Caco-2 (cell line): Measurements from ENCODE around the gene DFFB. TPM values are rescaled to one million over a fixed set of nuclear protein-coding genes. Genes with fewer than 3 reads are reported as not detected.

ENCODE experiments used
- BruUV-seq: library from RNA; stranded (reverse); fragments of 400-500 nt; replicated peaks from 2 replicates; lab custom pipeline; 2021; lab: Mats Ljungman, UMichigan
- CTCF ChIA-PET: fragments of 300-600 bp; sonication (Branson Sonifier 250); formaldehyde crosslinking; loops from one replicate; lab custom pipeline; 2022; ENCODE audit warnings: antibody characterized with exemption; lab: Charles Lee
- POLR2A ChIA-PET: fragments of 300-600 bp; sonication (Branson Sonifier 250); formaldehyde crosslinking; loops from one replicate; lab custom pipeline; 2022; ENCODE audit warnings: antibody characterized with exemption; lab: Charles Lee
- DNase-seq, 2 experiments: peaks; one replicate each; pipeline versions ENCODE4 v3.0.0 to v3.0.0-alpha.2; 2020 to 2022
- H3K27me3 ChIP-seq: replicated peaks from 2 replicates; pipeline ENCODE4 v1.6.0; 2011; ENCODE audit warnings: low read length; ENCODE audit not compliant: control insufficient read depth, insufficient read depth
- H3K36me3 ChIP-seq: 2 replicates; pipeline ENCODE4 v1.5.1; 2011; ENCODE audit warnings: low read length; ENCODE audit not compliant: control insufficient read depth, insufficient read depth
- H3K4me1 ChIP-seq: fragments of 250-450 bp; sonication (Bioruptor Pico); 2 replicates; pipeline ENCODE4 v1.5.1; 2020; ENCODE audit warnings: mild to moderate bottlenecking
- H3K4me3 ChIP-seq: 2 replicates; pipeline ENCODE4 v1.5.1; 2011; ENCODE audit warnings: low read depth, mild to moderate bottlenecking, control low read depth, low read length
- H3K9me3 ChIP-seq: fragments of 250-450 bp; sonication (Bioruptor Pico); 2 replicates; pipeline ENCODE4 v1.5.1; 2020; ENCODE audit warnings: mild to moderate bottlenecking, moderate library complexity
- H3K27ac Mint-ChIP-seq: one replicate; pipeline ENCODE4 v1.8.0; 2022; ENCODE audit warnings: mixed read lengths; ENCODE audit not compliant: unreplicated experiment
- H3K27me3 Mint-ChIP-seq: one replicate; pipeline ENCODE4 v1.8.0; 2022; ENCODE audit warnings: mixed read lengths; ENCODE audit not compliant: insufficient read depth, unreplicated experiment
- H3K36me3 Mint-ChIP-seq: one replicate; pipeline ENCODE4 v1.8.0; 2022; ENCODE audit warnings: mild to moderate bottlenecking, mixed read lengths; ENCODE audit not compliant: insufficient read depth, unreplicated experiment
- H3K4me1 Mint-ChIP-seq: one replicate; pipeline ENCODE4 v1.8.0; 2022; ENCODE audit warnings: low read depth, mixed read lengths; ENCODE audit not compliant: unreplicated experiment
- H3K4me3 Mint-ChIP-seq: one replicate; pipeline ENCODE4 v1.8.0; 2022; ENCODE audit warnings: mild to moderate bottlenecking, moderate library complexity, mixed read lengths; ENCODE audit not compliant: unreplicated experiment
- H3K9me3 Mint-ChIP-seq: one replicate; pipeline ENCODE4 v1.8.0; 2022; ENCODE audit warnings: mixed read lengths; ENCODE audit not compliant: unreplicated experiment
- intact Hi-C: fragments of 100-400 bp; cut with micrococcal nuclease; formaldehyde crosslinking; loops from one replicate; pipeline ENCODE4 v1.10.0; 2022; ENCODE audit not compliant: unreplicated experiment
- total RNA-seq: library from RNA; stranded (reverse); gene quantifications from 2 replicates; pipeline ENCODE4 v1.2.3, GENCODE V29; 2022
- TF ChIP-seq, protein P1 (sequence below), 2 experiments: fragments of 200-600 bp in 1 of 2; IDR thresholded peaks; 1 replicate in 1 of 2; 2 replicates in 1 of 2; pipeline versions ENCODE4 v1.5.1 to v1.8.0; 2011 to 2022; ENCODE audit warnings: antibody characterized with exemption in 1 of 2, control low read depth in 1 of 2, inconsistent platforms in 1 of 2, low read depth in 1 of 2, low read length in 1 of 2, mild to moderate bottlenecking in 1 of 2, moderate library complexity in 1 of 2; ENCODE audit not compliant: insufficient read depth in 1 of 2, severe bottlenecking in 1 of 2, unreplicated experiment in 1 of 2

The DFFB gene
- total RNA-seq, 1 experiment from 2014 or later = 7.7 TPM

- no TSS peak for BruUV-seq
- intact Hi-C loops = no loop called here
- Mint-ChIP-seq H3K36me3 (no peaks in the 10 kb centered on the region), H3K9me3 (no peaks in the 10 kb centered on the region), H3K4me3 (no peak overlapping the region), H3K27me3 (no peaks in the 10 kb centered on the region), H3K27ac (no peak overlapping the region), H3K4me1 (no peaks in the 10 kb centered on the region)
- DNase-seq = no peak
- no peaks in the 10 kb centered on the region for H3K27me3 ChIP-seq
- no peaks in the 10 kb centered on the region for H3K4me1 ChIP-seq
- CTCF ChIA-PET = no interaction called here
- H3K9me3 ChIP-seq = no peaks in the 10 kb centered on the region
- H3K36me3 ChIP-seq = no peaks in the 10 kb centered on the region
- TF ChIP-seq, protein P1, sequence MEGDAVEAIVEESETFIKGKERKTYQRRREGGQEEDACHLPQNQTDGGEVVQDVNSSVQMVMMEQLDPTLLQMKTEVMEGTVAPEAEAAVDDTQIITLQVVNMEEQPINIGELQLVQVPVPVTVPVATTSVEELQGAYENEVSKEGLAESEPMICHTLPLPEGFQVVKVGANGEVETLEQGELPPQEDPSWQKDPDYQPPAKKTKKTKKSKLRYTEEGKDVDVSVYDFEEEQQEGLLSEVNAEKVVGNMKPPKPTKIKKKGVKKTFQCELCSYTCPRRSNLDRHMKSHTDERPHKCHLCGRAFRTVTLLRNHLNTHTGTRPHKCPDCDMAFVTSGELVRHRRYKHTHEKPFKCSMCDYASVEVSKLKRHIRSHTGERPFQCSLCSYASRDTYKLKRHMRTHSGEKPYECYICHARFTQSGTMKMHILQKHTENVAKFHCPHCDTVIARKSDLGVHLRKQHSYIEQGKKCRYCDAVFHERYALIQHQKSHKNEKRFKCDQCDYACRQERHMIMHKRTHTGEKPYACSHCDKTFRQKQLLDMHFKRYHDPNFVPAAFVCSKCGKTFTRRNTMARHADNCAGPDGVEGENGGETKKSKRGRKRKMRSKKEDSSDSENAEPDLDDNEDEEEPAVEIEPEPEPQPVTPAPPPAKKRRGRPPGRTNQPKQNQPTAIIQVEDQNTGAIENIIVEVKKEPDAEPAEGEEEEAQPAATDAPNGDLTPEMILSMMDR (IDR thresholded peaks at IDR 0.05; ENCODE audit: insufficient read depth in 1 of 2, low read depth in 1 of 2, low read length in 1 of 2, severe bottlenecking in 1 of 2, unreplicated experiment in 1 of 2) = no peak
- POLR2A ChIA-PET = no interaction called here
- no peak overlapping the region for H3K4me3 ChIP-seq
Observed at GRCh38 chr1:3908886-3909517, 51.7 kb downstream of the DFFB start.

GRCh38 chr1:3909615-3910014 is 52.3 kb downstream of the DFFB start:
- DNase-seq = no peak
- intact Hi-C loops = no loop called here
- Histone ChIP-seq H3K9me3 (no peaks in the 10 kb centered on the region), H3K36me3 (no peaks in the 10 kb centered on the region), H3K27me3 (no peaks in the 10 kb centered on the region), H3K4me1 (no peaks in the 10 kb centered on the region), H3K4me3 (no peak overlapping the region)
- Mint-ChIP-seq H3K4me1 (no peaks in the 10 kb centered on the region), H3K4me3 (no peak overlapping the region), H3K27me3 (no peaks in the 10 kb centered on the region), H3K36me3 (no peaks in the 10 kb centered on the region), H3K27ac (no peak overlapping the region), H3K9me3 (no peaks in the 10 kb centered on the region)
- BruUV-seq = no TSS peak
- TF ChIP-seq, protein P1 (IDR thresholded peaks at IDR 0.05; ENCODE audit: insufficient read depth in 1 of 2, low read depth in 1 of 2, low read length in 1 of 2, severe bottlenecking in 1 of 2, unreplicated experiment in 1 of 2) = no peak
- ChIA-PET POLR2A (no interaction called here), CTCF (no interaction called here)

DNA sequence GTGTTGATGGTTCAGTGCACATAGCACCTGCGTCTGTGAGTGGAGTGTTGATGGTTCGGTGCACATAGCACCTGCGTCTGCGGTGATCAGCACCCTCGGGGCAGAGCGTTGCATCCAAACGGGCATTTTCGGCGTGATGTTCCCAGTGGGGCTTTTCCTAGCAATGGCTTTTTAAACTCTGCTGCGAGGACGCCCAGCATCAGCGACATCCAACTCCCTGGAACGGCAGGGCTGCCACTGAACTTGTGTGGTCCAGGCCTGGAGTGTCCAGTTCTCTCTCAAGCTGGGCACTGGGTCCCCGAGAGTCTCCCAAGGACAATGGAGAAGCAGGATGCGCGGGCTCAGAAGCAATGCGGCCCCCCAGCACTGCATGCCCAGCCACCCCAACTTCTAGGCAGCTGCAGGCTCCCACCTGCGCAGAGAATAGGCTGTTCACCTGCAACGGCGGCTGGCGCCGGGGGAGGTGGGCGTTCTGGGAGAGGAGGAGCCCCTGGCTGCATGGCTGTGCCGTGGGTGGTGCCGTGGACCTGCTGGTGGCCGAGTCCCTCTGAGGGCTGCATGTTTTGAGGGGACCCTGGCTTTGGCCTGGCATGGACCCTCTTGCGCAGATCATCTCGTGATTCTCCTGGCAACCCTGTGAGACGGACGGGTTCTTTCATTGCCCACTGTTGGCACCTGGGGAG is 52.9 kb downstream of the DFFB start:
- CTCF ChIA-PET = no interaction called here
- Mint-ChIP-seq H3K9me3 (no peaks in the 10 kb centered on the region), H3K27me3 (no peaks in the 10 kb centered on the region), H3K36me3 (no peaks in the 10 kb centered on the region), H3K4me3 (no peak overlapping the region), H3K4me1 (no peaks in the 10 kb centered on the region), H3K27ac (no peak overlapping the region)
- no peak overlapping the region for H3K4me3 ChIP-seq
- no TSS peak for BruUV-seq
- POLR2A ChIA-PET = no interaction called here
- intact Hi-C loops = no loop called here
- no peaks in the 10 kb centered on the region for H3K4me1 ChIP-seq
- peak in 1 of 2 experiments; percentile 12 for DNase-seq
- no peaks in the 10 kb centered on the region for H3K9me3 ChIP-seq
- H3K36me3 ChIP-seq = no peaks in the 10 kb centered on the region
- TF ChIP-seq, protein P1 (IDR thresholded peaks at IDR 0.05; ENCODE audit: insufficient read depth in 1 of 2, low read depth in 1 of 2, low read length in 1 of 2, severe bottlenecking in 1 of 2, unreplicated experiment in 1 of 2) = no peak
- H3K27me3 ChIP-seq = no peaks in the 10 kb centered on the region
